Measurements from ENCODE around the gene ACP6.

The ACP6 gene

GRCh38 chr1:147670319-147671001 lies at the start of gene ACP6:
TSS of gene ACP6 (minus strand) at chr1:147670524. CDS start at chr1:147670048, 476 bp downstream.
- no peaks in the 10 kb centered on the region for H3K79me2 ChIP-seq (ENCODE audit: insufficient read depth, low read length)
- H3F3A ChIP-seq (ENCODE audit: insufficient read depth, low read length): no peaks in the 10 kb centered on the region
- H2AFZ ChIP-seq (ENCODE audit: low read length): peak within 1 kb of the TSS; percentile 90
- H3K4me1 ChIP-seq (ENCODE audit: insufficient read depth, low read length, severe bottlenecking): peaks cover 14% of the 10 kb centered on the region
- no peaks in the 10 kb centered on the region for H4K20me1 ChIP-seq (ENCODE audit: insufficient read depth, low read length)
- no peaks in the 10 kb centered on the region for H3K9me3 ChIP-seq (ENCODE audit: low read length)
- H3K9me2 ChIP-seq (ENCODE audit: low read depth, low read length): no peaks in the 10 kb centered on the region
- no peak within 1 kb of the TSS for H3K27ac ChIP-seq (ENCODE audit: low read depth, low read length, poor library complexity, severe bottlenecking)
- H3K9ac ChIP-seq (ENCODE audit: low read length): peak within 1 kb of the TSS; percentile 64
- TF ChIP-seq EZH2 (IDR thresholded peaks at IDR 0.05; ENCODE audit: borderline replicate concordance, low read length) (no peak), CTCF (IDR thresholded peaks at IDR 0.05; ENCODE audit: low read length) (no peak)
- H3K4me2 ChIP-seq (ENCODE audit: low read length): peak within 1 kb of the TSS; percentile 94
- no peaks in the 10 kb centered on the region for H3K27me3 ChIP-seq (ENCODE audit: insufficient read depth, low read length)
- peak within 1 kb of the TSS; percentile 66 for H3K4me3 ChIP-seq (ENCODE audit: low read depth, low read length, poor library complexity, severe bottlenecking)
- no peaks in the 10 kb centered on the region for H3K36me3 ChIP-seq (ENCODE audit: insufficient read depth, low read length)

DNA sequence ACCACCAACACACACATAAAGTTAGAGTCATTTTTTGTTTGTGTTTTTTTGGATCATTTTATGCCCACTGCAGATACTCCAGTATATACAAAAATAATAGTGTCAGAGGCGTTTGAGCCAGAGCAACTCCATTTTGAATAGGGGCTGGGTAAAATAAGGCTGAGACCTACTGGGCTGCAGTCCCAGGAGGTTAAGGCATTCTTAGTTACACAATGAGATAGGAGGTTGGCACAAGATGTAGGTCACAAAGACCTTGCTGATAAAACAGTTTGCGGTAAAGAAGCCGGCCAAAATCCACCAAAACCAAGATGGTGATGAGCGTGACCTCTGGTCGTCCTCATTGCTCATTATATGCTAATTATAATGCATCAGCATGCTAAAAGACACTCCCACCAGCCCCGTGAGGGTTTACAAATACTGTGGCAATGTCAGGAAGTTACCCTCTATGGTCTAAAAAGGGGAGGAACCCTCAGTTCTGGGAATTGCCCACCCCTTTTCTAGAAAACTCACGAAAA lies 49.4 kb upstream of the ACP6 start:
- peaks cover 3% of the 10 kb centered on the region; the same call in 1 of the 2 replicates for H3K27me3 ChIP-seq (ENCODE audit: insufficient read depth, low read length)
- H3K9ac ChIP-seq (ENCODE audit: low read length): no peak overlapping the region
- no peak overlapping the region for H3K27ac ChIP-seq (ENCODE audit: low read depth, low read length, poor library complexity, severe bottlenecking)
- H3K79me2 ChIP-seq (ENCODE audit: insufficient read depth, low read length): no peaks in the 10 kb centered on the region
- no peaks in the 10 kb centered on the region for H3F3A ChIP-seq (ENCODE audit: insufficient read depth, low read length)
- no peak overlapping the region for H3K4me3 ChIP-seq (ENCODE audit: low read depth, low read length, poor library complexity, severe bottlenecking)
- no peak overlapping the region for H2AFZ ChIP-seq (ENCODE audit: low read length)
- no peaks in the 10 kb centered on the region for H4K20me1 ChIP-seq (ENCODE audit: insufficient read depth, low read length)
- TF ChIP-seq CTCF (IDR thresholded peaks at IDR 0.05; ENCODE audit: low read length): no peak
- TF ChIP-seq EZH2 (IDR thresholded peaks at IDR 0.05; ENCODE audit: borderline replicate concordance, low read length): no peak
- no peaks in the 10 kb centered on the region for H3K4me1 ChIP-seq (ENCODE audit: insufficient read depth, low read length, severe bottlenecking)
- H3K36me3 ChIP-seq (ENCODE audit: insufficient read depth, low read length): no peaks in the 10 kb centered on the region; the same call in 1 of the 2 replicates
- no peak overlapping the region for H3K4me2 ChIP-seq (ENCODE audit: low read length)
- no peaks in the 10 kb centered on the region for H3K9me2 ChIP-seq (ENCODE audit: low read depth, low read length)
- peaks cover 9% of the 10 kb centered on the region for H3K9me3 ChIP-seq (ENCODE audit: low read length)

GRCh38 chr1:147719029-147719698 lies 48.8 kb upstream of the ACP6 start:
- Histone ChIP-seq H3K36me3 (ENCODE audit: insufficient read depth, low read length) (no peaks in the 10 kb centered on the region; the same call in 1 of the 2 replicates), H3K4me3 (ENCODE audit: low read depth, low read length, poor library complexity, severe bottlenecking) (no peak overlapping the region), H3F3A (ENCODE audit: insufficient read depth, low read length) (no peaks in the 10 kb centered on the region), H4K20me1 (ENCODE audit: insufficient read depth, low read length) (no peaks in the 10 kb centered on the region), H3K79me2 (ENCODE audit: insufficient read depth, low read length) (no peaks in the 10 kb centered on the region), H3K9me3 (ENCODE audit: low read length) (peaks cover 9% of the 10 kb centered on the region), H3K9ac (ENCODE audit: low read length) (no peak overlapping the region), H3K27ac (ENCODE audit: low read depth, low read length, poor library complexity, severe bottlenecking) (no peak overlapping the region), H3K4me2 (ENCODE audit: low read length) (no peak overlapping the region), H3K9me2 (ENCODE audit: low read depth, low read length) (no peaks in the 10 kb centered on the region), H3K27me3 (ENCODE audit: insufficient read depth, low read length) (peaks cover 3% of the 10 kb centered on the region; the same call in 1 of the 2 replicates), H2AFZ (ENCODE audit: low read length) (no peak overlapping the region), H3K4me1 (ENCODE audit: insufficient read depth, low read length, severe bottlenecking) (no peaks in the 10 kb centered on the region)
- no peak for TF ChIP-seq EZH2 (IDR thresholded peaks at IDR 0.05; ENCODE audit: borderline replicate concordance, low read length)
- TF ChIP-seq CTCF (IDR thresholded peaks at IDR 0.05; ENCODE audit: low read length): no peak

Measured in OCI-LY1 (cell line).